Adipose tissue (tissue), 3 donors: Measurements from ENCODE around the gene RBM47. TPM values are rescaled to one million over a fixed set of nuclear protein-coding genes. Genes with fewer than 3 reads are reported as not detected.

Experiments used
- H3K27ac ChIP-seq: one replicate; pipeline ENCODE4 v1.5.1; 2013; ENCODE audit warnings: low read depth, low read length
- WGBS, 3 donors: extraction: QIAGEN DNeasy Blood & Tissue Kit; methylation state at CpG; one replicate each; pipeline ENCODE4 v1.1.7; 2013; 5-methylcytosine and 5-hydroxymethylcytosine counted together
- polyA plus RNA-seq, 3 donors: library from polyadenylated mRNA; stranded (reverse); fragments of 200-250 nt; gene quantifications; one replicate each; pipeline ENCODE4 v1.2.3, GENCODE V29; 2013
- donor health status: healthy with polysubstance abuse.
- donor health status: Bipolar disorder and iron deficiency.
- donor health status: healthy.

Gene RBM47
- polyA plus RNA-seq, 3 donors, result 8.9 to 15.5 (median 11.5) TPM

GRCh38 chr4:40378619-40379018 lies 251.0 kb downstream of the RBM47 start:
- H3K27ac ChIP-seq, result no peak overlapping the region
- WGBS, 3 donors, result 49 to 81% (median 67%) methylated on average over 2 of the region's 2 CpGs

- no peak overlapping the region for H3K27ac ChIP-seq
- WGBS, 3 donors, result 71 to 78% (median 77%) methylated on average over 7 of the region's 7 CpGs
Observed at GRCh38 chr4:40377512-40378365, 251.9 kb downstream of the RBM47 start.

GRCh38 chr4:40375620-40376019 lies 254.0 kb downstream of the RBM47 start:
- 92 to 95% (median 93%) methylated on average over 2 of the region's 2 CpGs for WGBS, 3 donors
- no peak overlapping the region for H3K27ac ChIP-seq

DNA sequence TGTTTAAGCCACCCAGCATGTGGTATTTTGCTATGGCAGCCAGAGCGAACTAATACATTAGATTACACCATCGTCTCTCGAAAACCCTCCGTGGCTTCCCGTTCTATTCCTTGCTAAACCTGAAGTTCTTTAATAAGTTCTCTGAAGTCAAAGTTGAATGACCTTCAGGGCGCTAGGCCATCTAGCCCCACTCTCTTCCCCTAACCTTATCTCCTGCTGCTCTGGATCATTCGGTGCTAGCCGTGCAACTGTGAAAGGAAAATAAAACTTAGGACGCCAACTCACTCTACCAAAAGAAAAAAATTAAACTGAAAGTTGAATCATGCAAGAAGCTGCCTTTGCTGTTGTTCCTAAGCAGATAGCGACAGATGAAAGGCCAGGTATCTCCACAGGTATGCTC lies 254.6 kb downstream of the RBM47 start:
- H3K27ac ChIP-seq, result no peak overlapping the region
- 49 to 87% (median 83%) methylated on average over 10 of the region's 10 CpGs for WGBS, 3 donors

GRCh38 chr4:40373636-40374035 lies 256.0 kb downstream of the RBM47 start:
- no peak overlapping the region for H3K27ac ChIP-seq
- 54 to 99% (median 68%) methylated on average over 3 of the region's 3 CpGs for WGBS, 3 donors

Other genes with a start within 250 kb of the RBM47 start
- 1 to 10 TPM in 1 of 3 donors, under 1 TPM in 2; 0.64 to 3.8 (median 0.79) TPM for gene NSUN7, start 120.1 kb upstream of the RBM47 start, polyA plus RNA-seq